Effector memory CD4-positive, alpha-beta T cell (primary cell): ENCODE measurements around the gene CLMN.

Source experiments
- DNase-seq, 3 donors: peaks; one replicate each; pipeline ENCODE4 v3.0.0-alpha.2; 2020
- H3K27ac ChIP-seq: 2 replicates; pipeline ENCODE4 v1.7.0; 2013; ENCODE audit warnings: mild to moderate bottlenecking, low read length, moderate library complexity; ENCODE audit not compliant: insufficient read depth, poor library complexity, severe bottlenecking
- H3K27me3 ChIP-seq: replicated peaks from 2 replicates; pipeline ENCODE4 v1.7.0; 2013; ENCODE audit warnings: mild to moderate bottlenecking, low read length; ENCODE audit not compliant: insufficient read depth, control insufficient read depth, poor library complexity, severe bottlenecking
- H3K36me3 ChIP-seq: 2 replicates; pipeline ENCODE4 v1.7.0; 2013; ENCODE audit warnings: mild to moderate bottlenecking, low read length, moderate library complexity; ENCODE audit not compliant: control insufficient read depth, insufficient read depth
- H3K4me1 ChIP-seq: 2 replicates; pipeline ENCODE4 v1.7.0; 2013; ENCODE audit warnings: low read length, mild to moderate bottlenecking; ENCODE audit not compliant: control insufficient read depth, insufficient read depth, poor library complexity, severe bottlenecking
- H3K4me3 ChIP-seq: 2 replicates; pipeline ENCODE4 v1.7.0; 2013; ENCODE audit warnings: low read length, low read depth, mild to moderate bottlenecking; ENCODE audit not compliant: insufficient read depth, poor library complexity, severe bottlenecking
- H3K9me3 ChIP-seq: 2 replicates; pipeline ENCODE4 v1.7.0; 2013; ENCODE audit warnings: mild to moderate bottlenecking, low read length, moderate library complexity; ENCODE audit not compliant: control insufficient read depth

CLMN gene

GRCh38 chr14:95256002-95256775 lies 63.5 kb downstream of the CLMN start:
- no peak overlapping the region for H3K27ac ChIP-seq
- no peak for DNase-seq
- no peaks in the 10 kb centered on the region for H3K9me3 ChIP-seq
- H3K4me1 ChIP-seq, result no peaks in the 10 kb centered on the region
- H3K27me3 ChIP-seq, result no peaks in the 10 kb centered on the region
- H3K4me3 ChIP-seq, result no peak overlapping the region
- no peaks in the 10 kb centered on the region for H3K36me3 ChIP-seq

GRCh38 chr14:95255487-95255886 lies 64.2 kb downstream of the CLMN start:
- Histone ChIP-seq H3K4me3 (no peak overlapping the region), H3K4me1 (no peaks in the 10 kb centered on the region), H3K36me3 (no peaks in the 10 kb centered on the region), H3K27ac (no peak overlapping the region), H3K9me3 (no peaks in the 10 kb centered on the region), H3K27me3 (no peaks in the 10 kb centered on the region)
- no peak for DNase-seq

- Histone ChIP-seq H3K9me3 (no peaks in the 10 kb centered on the region), H3K4me3 (no peak overlapping the region), H3K36me3 (no peaks in the 10 kb centered on the region), H3K27ac (no peak overlapping the region), H3K27me3 (no peaks in the 10 kb centered on the region), H3K4me1 (no peaks in the 10 kb centered on the region)
- no peak for DNase-seq
Measured at GRCh38 chr14:95255013-95255412, 64.7 kb downstream of the CLMN start.

GRCh38 chr14:95254288-95254687 lies 65.4 kb downstream of the CLMN start:
- Histone ChIP-seq H3K36me3 (no peaks in the 10 kb centered on the region), H3K27me3 (no peaks in the 10 kb centered on the region), H3K4me3 (no peak overlapping the region), H3K9me3 (no peaks in the 10 kb centered on the region), H3K27ac (no peak overlapping the region), H3K4me1 (no peaks in the 10 kb centered on the region)
- DNase-seq, result no peak

GRCh38 chr14:95253039-95253630 lies 66.6 kb downstream of the CLMN start:
- no peak for DNase-seq
- Histone ChIP-seq H3K27ac (no peak overlapping the region), H3K9me3 (no peaks in the 10 kb centered on the region), H3K27me3 (no peaks in the 10 kb centered on the region), H3K4me3 (no peak overlapping the region), H3K36me3 (no peaks in the 10 kb centered on the region), H3K4me1 (no peaks in the 10 kb centered on the region)

GRCh38 chr14:95252219-95252618 lies 67.5 kb downstream of the CLMN start:
- H3K36me3 ChIP-seq, result no peaks in the 10 kb centered on the region
- no peaks in the 10 kb centered on the region for H3K27me3 ChIP-seq
- H3K4me1 ChIP-seq, result no peaks in the 10 kb centered on the region
- no peaks in the 10 kb centered on the region for H3K9me3 ChIP-seq
- DNase-seq, result no peak
- no peak overlapping the region for H3K27ac ChIP-seq
- no peak overlapping the region for H3K4me3 ChIP-seq

- Histone ChIP-seq H3K4me3 (no peak overlapping the region), H3K27ac (no peak overlapping the region), H3K4me1 (no peaks in the 10 kb centered on the region), H3K36me3 (no peaks in the 10 kb centered on the region), H3K9me3 (no peaks in the 10 kb centered on the region), H3K27me3 (no peaks in the 10 kb centered on the region)
- no peak for DNase-seq
Measured at GRCh38 chr14:95250936-95251335, 68.8 kb downstream of the CLMN start.

GRCh38 chr14:95250140-95250769 lies 69.5 kb downstream of the CLMN start:
- no peak overlapping the region for H3K4me3 ChIP-seq
- no peak overlapping the region for H3K27ac ChIP-seq
- DNase-seq, result no peak
- H3K27me3 ChIP-seq, result no peaks in the 10 kb centered on the region
- H3K4me1 ChIP-seq, result no peaks in the 10 kb centered on the region
- H3K9me3 ChIP-seq, result no peaks in the 10 kb centered on the region
- no peaks in the 10 kb centered on the region for H3K36me3 ChIP-seq

GRCh38 chr14:95248432-95248831 lies 71.3 kb downstream of the CLMN start:
- Histone ChIP-seq H3K4me1 (no peaks in the 10 kb centered on the region), H3K4me3 (no peak overlapping the region), H3K27me3 (no peaks in the 10 kb centered on the region), H3K36me3 (no peaks in the 10 kb centered on the region), H3K27ac (no peak overlapping the region), H3K9me3 (no peaks in the 10 kb centered on the region)
- no peak for DNase-seq

- H3K4me3 ChIP-seq, result no peak overlapping the region
- H3K4me1 ChIP-seq, result no peaks in the 10 kb centered on the region
- H3K27ac ChIP-seq, result no peak overlapping the region
- H3K36me3 ChIP-seq, result no peaks in the 10 kb centered on the region
- H3K27me3 ChIP-seq, result no peaks in the 10 kb centered on the region
- H3K9me3 ChIP-seq, result no peaks in the 10 kb centered on the region
- no peak for DNase-seq
Measured at GRCh38 chr14:95246870-95247269, 72.8 kb downstream of the CLMN start.
